Kidney tubule cell (primary cell): ENCODE results near the gene EEPD1.
A peak's percentile ranks its signal among the peaks of the same experiment; 100 is the strongest.

Experiments
- DNase-seq: peaks from one replicate; pipeline ENCODE4 v3.0.0-alpha.2; 2018; ENCODE audit warnings: low spot score

The EEPD1 gene

DNA sequence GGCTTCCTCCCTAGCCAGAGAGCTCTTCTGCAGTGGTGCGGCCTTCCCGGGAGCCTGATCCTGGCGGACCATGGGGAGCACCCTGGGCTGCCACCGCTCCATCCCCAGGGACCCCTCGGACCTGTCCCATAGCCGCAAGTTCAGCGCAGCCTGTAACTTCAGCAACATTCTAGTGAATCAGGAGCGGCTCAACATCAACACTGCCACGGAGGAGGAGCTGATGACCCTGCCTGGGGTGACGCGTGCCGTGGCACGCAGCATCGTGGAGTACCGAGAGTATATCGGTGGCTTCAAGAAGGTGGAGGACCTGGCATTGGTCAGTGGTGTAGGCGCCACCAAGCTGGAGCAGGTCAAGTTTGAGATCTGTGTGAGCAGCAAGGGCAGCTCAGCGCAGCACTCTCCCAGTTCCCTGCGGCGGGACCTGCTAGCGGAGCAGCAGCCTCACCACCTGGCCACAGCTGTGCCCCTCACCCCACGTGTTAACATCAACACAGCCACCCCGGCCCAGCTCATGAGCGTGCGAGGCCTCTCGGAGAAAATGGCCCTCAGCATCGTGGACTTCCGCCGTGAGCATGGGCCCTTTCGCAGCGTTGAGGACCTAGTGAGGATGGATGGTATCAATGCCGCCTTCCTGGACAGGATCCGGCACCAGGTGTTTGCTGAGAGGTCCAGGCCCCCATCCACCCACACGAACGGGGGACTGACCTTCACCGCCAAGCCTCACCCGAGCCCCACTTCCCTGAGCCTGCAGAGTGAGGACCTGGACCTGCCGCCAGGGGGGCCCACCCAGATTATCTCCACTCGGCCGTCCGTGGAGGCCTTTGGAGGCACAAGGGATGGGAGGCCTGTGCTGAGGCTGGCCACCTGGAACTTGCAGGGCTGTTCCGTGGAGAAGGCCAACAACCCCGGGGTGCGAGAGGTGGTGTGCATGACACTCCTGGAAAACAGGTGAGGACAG is 1.5 kb downstream of the EEPD1 start:
- DNase-seq: no peak

DNA sequence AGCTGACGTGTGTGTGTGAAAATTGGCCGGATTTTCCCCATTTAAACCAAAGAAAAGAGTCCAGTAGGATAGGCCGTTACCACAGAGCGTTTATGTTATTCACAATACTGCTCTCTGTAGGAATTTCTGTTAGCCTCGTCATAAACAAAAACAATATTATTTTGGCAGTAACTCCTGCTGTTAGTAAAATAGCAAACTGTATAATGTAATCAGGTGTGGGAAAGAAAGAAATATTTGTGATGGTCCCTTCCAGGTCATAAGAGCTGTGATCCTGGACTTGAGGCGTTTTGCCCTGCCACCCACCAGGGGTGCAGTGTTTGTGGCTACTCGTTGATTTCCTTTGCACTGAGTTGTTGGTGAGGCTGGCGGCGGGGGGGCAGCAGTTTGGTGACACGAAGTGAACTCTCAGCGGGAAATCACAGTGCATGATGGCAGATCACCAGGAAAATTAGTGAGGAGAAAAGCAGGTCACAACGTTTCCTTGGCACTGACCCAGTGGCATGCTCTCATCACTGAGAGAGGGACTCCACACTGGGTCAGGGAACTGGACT is 2.8 kb downstream of the EEPD1 start:
- peak; percentile 21 for DNase-seq

DNA sequence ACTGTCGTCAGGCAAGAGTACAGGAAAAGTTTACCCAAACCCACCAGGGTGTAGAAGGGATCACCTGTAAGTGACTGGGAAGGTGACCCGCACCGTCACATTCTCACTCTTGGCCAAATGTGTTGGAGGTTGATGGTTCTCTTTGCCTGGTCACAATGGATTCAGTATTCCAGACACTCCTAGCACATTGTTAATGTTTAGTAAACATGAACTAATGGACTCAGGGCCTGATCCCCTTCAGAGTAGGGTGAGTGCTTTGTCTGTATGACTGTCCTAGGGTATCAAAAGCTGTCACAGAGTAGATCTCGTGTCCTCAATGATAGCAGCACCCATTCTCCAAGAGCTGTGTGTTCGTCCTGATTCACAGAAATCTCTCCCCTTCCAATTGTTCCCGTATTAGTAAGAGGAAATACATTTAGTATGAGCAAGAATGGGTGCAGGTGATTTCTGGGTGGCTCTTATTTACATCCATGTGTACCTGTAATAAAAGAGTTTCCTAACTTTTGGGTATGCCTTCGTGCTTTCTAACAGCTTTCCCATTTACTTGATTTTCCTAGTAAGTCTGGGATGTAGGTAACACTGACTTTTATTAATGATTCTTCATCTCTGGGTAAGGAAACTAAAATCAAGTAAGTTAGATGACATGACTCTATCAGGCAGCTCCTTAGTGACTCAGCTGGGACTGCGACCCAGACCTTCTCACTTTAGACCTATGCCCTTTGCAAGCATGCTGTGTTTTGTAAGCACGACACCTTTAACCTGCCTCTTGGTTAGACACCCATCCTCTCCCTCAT is 4.7 kb downstream of the EEPD1 start:
- peak; percentile 71 for DNase-seq

DNA sequence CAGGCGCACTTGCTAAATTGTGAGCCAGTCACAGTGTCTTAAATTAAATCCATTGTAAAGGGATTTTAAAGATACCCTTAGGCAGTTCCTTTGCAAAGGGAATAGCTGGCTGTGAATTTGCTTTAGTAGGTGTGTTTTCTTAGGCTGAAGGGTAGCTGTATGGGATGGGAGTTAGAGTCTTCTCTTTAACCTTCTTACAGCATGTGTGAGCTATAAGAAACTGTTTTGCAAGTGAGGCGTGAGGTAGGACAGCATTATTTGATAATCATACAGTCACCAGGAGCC is 5.2 kb downstream of the EEPD1 start:
- DNase-seq: no peak

DNA sequence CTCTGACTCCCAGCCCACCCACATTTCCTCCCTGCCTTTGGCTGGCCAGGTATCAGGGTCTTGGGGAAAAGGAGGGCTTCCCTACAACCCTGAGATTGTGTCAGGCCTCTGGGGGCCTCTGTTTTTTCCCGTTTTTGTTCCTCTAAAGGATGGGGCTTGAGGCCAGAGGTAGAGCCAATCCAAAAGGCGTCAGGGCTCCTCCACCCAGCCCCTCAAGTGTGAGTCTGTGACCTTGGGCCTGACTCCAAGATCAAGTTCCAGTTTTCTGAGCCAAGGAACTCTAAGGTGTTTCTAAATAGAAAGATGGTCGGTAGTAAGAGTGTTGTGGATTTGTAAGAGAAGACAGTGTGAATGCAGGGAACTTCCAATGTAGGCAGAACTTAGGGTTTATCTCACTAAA is 6.6 kb downstream of the EEPD1 start:
- DNase-seq: no peak

DNA sequence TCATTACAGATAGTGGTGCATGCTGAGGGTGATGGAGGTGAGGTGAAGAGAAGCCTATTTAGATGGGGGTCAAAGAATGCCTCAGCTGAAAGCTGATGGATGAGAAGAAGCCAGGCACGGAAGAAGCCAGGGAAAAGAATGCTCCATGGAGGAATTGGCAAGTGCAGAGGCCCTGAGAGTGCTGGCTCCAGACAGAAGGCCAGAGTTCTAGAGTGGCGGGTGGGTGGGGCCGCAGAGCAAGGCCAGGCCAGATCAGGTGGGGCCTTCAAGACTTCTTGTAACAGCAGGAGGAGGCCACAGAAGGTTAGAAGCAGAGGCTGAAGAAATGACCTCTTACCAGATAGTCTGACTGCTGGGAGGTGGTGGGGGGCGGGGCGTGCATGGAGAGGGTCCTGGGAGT is 7.3 kb downstream of the EEPD1 start:
- DNase-seq: no peak

DNA sequence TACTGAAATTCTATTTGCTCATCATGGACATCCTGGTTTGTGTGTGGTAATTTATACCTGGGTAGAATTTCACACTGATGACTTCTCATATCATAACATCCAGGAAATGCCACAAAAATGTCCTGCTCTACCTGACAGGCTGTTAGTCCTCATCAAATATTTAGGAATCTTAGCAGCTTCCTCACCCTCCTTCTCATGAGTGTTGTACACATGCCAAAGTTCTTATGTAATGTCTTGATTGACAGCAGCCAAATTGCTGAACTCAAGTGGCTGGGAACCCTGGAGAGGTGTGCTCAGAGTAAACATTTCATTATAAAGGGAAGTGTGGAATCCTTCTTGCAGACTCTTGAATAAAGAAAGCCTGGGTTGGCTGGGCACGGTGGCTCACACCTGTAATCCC is 8.9 kb downstream of the EEPD1 start:
- DNase-seq: peak; percentile 95

DNA sequence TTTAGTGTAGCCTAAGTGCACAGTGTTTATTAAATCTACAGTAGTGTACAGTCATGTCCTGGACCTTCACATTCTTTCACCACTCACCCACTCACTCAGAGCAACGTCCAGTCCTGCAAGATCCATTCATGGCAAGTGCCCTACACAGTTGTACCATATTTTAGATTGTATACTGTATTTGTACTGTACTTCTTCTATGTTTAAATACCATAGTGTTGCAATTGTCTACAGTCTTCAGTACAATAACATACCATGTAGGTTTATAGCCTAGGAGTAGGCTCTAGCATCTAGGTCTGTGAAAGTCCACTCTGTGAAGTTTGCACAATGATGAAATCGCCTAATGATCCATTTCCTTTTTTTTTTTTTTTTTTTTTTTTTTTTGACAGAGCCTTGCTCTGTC is 12.0 kb downstream of the EEPD1 start:
- DNase-seq: no peak

DNA sequence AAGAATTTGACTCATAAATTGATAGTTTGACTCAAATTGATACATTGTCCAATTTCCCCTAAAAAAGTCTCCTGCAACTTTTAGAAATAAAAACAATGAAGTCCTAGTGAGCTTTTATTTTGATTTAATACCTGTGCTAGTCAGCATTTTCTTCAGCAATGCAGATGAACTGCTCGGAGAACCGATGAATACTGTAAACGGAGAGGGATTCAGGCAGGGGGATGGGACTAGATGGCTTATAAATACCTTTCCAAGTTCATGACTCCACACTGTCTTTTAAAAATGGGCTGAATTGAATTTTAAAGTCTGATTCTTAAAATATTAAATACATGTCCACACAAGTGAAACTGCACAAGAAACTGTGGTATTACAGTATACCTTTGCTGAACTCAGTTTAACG is 12.7 kb downstream of the EEPD1 start:
- no peak for DNase-seq

DNA sequence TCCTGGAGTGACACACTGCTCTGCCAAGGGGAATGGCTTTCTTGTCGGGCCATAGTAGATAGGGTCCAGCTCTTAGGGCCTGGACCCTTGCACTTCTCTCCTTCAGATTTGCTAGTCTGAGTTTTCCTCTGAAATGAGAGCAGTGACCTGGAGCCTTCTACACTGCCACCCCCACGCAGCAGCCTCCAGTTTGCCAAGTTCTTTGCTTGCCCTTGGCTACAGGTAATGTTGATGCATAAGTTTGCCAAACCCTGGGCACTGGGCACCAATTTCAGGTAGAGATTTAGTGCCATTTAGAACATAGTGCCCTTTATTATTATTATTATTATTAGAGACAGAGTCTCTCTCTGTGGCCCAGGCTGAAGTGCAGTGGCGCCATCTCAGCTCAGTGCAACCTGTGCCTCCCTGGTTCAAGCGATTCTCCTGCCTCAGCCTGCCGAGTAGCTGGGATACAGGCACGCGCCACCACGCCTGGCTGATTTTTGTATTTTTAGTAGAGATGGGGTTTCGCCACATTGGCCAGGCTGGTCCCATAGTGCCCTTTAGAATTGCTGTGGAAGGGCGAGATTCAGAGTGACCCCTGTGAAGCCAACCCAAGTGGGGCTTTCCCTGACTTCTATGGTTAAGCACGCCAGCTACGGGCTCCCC is 14.5 kb downstream of the EEPD1 start:
- no peak for DNase-seq

DNA sequence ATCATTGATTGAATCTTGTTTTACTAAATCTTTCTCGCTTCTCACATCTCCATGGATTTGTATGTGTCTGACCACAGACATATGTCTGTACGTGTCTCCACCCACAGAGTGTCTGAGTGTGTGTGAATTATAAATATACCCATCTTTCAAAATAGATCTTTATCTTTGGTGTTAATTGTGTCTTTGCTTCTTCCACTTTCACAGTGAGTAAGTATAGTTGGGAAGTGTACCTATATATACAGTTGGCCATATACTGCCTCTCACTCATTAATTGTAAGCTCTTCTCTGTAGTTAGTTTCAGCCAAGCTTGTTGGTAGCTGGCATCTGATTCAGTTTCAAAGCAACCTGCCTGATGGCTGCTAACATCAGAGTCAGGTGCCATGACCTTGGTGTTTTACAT is 18.4 kb downstream of the EEPD1 start:
- no peak for DNase-seq

DNA sequence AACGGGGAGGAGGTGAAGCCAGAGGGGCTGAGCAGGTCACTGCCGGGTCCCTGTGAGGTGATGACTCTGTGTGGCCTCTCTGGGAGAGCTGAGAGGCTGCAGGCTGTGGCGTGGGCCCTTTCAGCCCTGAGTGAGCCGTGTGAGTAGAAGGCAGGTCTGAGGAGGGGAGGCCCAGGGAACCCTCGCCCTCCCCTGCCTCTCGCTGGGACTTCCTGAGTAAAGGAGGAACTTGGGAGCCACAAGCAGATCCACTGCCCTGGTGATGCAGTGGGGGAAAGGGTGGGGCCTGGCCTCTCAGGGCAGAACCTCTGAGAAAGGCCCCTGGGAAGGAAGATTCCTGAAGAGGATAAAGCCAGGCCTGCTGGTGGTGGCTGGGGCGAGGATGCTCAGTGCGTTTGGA is 22.8 kb downstream of the EEPD1 start:
- DNase-seq: no peak

DNA sequence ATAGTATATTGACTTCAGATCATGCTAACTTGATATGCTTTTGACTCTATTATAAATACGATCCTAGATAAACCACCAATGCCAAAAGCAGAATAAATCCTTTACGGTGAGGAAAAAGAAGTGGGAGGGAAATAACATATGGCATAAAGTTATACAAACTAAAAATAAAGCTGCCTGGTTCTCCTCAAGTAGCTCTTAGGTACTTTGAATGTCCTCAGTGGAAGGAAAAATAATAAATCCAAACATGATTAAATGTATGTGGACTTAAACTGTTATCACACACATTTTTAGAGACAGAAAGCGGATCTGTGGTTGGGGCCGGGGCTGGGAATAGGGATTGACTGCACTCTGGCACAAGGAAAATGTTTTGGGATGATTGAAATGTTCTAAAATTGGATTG is 23.6 kb downstream of the EEPD1 start:
- no peak for DNase-seq

DNA sequence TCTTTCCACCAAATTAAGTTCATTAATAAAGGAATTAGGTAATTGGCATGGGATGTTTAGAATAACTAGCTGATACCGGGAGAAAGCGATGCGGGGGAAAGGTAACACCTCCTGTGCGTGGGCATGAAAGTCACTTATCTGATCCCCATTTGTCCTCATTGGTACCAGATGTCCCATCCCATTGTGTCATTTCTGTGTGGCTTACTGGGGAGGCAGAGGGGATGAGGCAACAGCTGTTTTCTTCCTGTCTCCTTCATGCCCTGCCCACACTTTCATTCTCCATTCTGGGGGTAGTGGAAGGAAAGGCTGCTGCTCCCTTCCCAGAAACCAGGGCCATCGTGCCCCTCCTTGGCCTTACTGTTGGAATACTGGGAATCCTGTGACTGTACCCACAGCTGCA is 27.1 kb downstream of the EEPD1 start:
- DNase-seq: no peak

DNA sequence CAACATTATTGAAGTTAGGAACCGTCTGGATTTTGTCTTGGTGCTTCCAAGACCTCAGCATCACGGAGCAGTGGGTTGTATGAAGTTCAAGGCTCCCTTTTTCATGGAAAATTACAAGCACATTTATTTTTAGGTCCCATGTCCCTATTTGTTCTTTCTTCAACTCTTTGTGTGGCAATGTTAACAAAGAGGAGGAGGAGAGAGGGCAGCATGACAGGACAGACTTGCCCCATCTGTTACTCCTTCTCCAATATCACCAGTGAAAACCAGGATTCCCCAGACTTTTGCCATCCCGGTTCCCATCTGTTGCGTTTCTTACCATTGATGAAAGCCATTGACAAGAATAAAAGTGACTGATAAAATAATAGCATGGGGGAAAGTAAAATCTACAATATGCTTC is 28.6 kb downstream of the EEPD1 start:
- no peak for DNase-seq

DNA sequence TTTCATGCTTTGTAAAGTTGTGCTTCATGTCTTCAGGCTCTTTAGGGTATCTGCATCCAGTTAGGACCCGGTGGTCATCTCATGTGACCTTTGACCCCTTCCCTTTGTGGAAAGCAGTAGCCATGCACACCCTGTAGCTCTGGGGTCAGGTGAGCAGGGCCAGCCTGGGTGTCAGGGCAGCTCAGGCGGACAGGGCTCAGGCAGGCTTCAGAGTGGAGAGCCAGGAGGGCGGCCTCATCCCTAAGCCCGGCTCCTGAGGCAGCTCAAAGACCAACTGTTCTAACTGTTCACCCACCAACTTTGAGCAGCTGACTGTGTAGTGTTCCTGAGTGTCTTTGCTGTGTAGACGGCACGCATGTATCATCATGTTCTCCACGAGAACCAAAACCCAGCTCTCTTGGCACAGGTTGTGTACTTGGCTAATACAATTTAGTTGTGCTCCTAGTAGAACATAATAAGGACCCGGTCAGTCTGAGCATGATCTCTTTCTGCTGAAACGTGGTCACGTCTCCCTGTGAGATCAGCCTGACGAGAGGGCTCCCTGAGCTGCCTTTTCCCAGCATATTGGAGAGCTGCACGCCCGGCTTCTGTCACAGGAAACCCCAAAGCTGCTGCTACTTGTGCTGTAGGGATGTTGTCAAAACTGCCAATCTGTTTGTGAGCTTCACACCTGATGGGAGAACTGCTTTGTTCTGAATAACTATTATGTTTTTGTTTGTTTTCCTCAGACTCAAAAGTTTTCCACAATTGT is 30.0 kb downstream of the EEPD1 start:
- no peak for DNase-seq

DNA sequence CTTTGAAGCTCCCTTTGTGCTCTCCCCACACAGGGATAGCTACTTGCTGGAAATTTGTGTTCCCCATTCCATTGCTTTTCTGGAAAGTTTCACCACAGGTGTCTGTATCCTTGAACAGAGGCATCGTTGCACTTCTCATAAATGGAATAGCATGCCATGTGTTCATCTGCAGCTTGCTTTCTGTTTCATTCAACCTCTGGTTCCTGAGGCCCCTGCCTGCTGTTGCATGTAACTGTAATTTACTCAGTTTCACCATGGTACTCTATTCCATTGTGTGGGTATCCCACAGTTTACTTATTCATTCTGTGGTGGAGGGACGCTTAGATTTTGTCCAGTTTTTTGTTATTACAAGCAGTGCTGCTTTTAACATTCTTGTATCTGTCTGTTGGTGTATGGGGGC is 32.0 kb downstream of the EEPD1 start:
- no peak for DNase-seq

DNA sequence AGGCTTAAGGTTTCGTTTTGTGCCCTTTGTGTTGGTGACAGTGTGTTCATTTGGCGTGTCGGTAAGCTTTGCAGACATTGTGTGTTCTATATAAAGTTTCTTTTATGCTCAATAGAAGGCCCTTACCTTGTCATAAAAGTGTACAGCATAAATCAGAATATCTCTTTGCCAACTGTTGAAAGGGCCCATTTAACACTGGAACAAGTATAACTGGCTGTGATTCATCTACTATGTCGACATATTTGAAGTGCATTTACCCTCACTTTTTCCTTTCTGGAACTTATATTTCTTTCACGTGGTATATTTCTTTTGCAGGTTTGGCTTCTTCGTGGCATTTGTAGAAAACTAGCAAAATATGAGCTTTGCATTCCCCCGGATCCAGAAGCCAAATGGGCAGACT is 32.7 kb downstream of the EEPD1 start:
- DNase-seq: no peak

DNA sequence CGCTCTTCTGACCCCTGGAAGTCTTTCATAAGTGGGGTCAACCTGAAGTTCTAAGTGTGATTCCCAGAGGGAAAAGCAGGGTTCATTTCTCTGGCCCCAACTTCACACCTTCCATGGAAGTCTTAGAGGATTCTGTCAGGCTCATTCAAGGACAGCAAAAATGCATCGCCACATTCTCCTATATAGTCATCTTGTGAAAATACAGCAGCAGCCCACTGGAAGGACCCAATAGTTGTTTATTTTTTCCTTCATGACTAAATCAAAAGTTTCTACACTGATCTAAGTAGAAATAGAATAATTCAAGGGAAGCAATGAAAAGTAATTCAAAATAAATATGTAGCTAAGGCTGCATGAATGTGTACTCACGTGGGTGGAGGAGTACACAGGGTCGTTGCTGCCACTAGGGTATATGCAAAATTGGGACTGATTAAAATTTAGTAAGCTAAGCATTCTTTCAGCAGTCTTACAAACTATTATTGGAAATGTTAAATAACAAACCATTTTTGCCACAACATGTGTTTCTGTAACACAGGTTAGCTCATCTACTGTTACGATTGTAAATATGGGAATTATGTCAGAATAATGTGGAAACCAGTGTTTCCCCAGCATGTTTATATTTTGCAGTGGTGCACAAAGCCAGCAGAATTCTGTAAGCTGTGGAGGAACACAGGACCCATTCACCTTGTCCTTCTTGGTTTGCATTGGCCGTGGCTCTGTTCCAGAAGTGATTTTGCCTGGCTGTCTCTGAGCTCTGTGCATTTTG is 33.5 kb downstream of the EEPD1 start:
- DNase-seq: no peak

DNA sequence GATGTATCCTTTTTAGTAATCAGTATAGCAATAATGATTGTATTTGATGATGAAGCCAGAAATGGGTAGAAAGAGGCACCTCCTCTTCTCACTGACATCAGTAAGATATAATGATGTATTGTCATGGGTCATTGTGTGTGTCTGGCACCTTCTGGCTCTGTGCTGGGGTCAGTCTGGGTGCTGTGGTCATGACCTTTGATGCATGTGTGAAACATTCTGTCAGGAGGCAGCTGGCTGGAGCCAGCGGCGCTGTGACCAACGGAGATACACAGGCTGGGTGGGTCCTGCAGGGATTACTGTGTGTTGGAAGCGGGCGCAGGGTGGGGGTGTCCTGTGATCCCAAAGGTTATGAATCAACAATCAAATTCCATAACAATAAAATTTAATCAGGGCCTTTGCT is 35.2 kb downstream of the EEPD1 start:
- DNase-seq: peak; percentile 15

DNA sequence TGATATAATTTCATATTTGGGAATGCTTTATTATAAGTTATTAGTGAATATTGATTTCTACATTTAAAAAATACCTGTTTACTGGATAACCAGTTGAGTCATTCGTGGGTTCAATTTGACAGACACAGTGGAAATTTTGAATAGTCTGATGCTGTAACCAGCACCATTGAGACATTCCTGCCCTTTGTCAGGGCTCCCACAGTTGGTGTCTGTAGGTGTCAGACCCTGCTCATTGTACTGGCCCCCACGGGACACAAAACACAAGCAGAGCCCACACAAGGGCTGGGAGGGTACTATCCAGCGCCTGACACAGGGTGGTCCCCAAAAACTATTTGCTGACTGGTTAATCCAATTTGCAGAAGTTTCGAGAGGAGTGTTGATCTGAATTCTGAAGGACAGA is 35.9 kb downstream of the EEPD1 start:
- peak; percentile 22 for DNase-seq
